ENCODE data around the gene ADD1.

The ADD1 gene

DNA sequence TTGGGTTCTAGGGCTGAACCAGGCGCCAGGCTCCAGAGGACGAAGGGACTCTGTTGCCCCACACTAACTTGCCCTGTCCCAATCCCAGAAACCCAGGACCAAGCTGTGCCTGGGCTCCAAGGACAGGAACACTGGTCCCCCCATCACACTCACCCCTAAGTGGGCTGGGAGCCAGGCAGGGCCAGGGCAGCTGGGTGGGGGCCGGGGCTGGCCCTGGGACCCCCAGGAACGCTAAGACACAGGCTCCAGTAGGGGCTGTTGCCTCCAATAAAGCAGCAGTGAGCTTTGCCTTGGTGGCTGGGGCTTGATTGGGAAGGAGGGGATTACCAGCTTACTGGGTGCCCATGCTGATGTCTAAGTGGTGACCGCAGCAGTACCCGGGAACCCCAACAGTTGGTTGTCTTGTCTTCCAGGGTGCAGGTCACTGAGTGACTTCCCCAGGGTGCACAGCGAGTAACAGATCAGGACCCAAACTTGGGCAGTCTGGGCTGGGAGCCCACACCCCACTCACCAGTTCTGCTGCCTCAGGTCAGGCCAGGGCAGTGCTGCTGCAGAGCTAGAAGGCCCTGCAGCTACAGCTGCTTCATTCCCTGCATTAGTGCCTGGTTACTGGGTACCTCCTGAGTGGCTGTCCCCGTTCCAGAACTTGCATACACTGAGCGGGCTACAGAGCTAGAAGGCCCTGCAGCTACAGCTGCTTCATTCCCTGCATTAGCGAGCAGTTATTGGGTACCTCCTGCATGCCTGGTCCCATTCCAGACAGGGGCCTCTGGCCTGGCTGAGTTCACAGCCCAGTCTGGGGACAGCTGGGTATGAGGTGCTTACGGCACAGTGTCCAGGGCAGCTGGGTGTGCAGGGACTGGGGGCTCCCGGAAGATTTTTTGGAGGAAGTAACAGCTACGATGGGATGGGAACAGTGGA, 9.4 kb upstream of the ADD1 start:
- DNase-seq (ENCODE audit: low read depth) = no peak

DNA sequence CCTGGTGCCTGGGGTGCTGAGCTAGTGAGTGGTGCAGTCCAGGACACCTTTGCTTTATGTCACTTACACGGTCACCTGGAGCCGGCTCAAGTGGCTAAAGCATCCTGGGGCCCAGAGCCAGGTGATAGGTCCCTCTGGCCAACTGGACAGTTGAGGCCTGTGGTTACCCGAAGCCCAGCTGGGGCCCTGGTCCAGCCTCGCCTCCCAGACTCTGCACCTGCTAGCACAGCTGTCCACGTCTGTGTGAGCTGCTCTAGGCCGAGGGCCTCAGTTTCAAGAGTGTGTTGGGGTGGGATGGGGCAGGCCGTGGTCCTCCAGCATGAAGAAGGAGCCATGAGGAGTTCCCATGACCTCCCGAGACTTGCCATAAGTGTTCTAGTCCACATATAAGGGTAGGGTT, 7.7 kb upstream of the ADD1 start:
- no peak for DNase-seq (ENCODE audit: low read depth)

- DNase-seq (ENCODE audit: low read depth) = no peak
These were observed 7.2 kb upstream of the ADD1 start for GRCh38 chr4:2836391-2836859.

DNA sequence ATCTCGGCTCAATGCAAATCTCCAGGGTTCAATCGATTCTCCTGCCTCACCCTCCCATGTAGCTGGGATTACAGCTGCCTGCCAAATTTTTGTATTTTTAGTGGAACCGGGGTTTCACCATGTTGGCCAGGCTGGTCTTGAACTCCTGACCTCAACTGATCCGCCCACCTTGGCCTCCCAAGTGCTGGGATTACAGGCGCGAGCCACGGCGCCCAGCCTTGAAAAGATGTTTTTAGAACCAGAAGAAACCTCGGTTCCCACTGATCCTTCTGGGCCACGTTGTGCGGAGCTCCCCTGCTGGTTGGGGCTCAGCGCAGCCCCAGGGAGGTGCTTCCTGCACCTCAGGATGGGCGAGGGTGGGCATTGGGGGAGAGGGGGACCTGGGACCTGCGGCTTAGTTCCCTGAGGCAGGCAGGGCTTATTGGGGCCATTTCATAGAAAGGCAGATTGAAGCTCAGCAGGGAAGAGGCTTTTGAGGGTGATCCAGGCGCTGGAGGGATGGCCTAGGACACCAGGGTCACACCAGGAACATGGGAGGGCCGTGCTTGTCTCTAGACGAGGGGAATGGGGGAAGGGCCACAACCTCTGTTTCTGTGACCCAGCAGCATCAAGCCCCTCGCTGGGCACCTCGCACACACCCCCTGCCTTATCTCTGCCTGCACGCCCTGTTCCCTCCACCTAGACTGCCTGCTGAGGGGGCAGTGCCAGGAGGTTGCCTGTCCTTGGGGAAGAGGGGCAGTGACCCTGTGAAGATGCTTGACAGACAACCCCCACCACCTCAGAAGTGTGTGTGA, 6.3 kb upstream of the ADD1 start:
- DNase-seq (ENCODE audit: low read depth) = no peak

GRCh38 chr4:2837904-2838496, 5.6 kb upstream of the ADD1 start:
- DNase-seq (ENCODE audit: low read depth) = peak; percentile 71

DNA sequence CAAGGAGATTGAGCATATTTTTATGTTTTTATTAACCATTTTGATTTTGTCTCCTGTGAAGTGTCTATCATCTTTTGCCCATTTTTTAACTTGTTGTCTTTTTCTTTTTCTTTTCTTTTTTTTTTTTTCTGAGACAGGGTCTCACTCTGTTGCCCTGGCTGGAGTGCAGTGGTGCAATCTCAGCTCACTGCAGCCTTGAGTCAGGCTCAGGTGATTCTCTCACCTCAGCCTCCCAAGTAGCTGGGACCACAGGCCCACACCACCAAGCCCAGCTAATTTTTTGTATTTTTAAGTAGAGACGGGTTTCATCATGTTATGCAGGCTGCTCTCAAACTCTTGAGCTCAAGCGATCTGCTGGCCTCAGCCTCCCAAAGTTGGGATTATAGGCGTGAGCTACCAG, 4.6 kb upstream of the ADD1 start:
- no peak for DNase-seq (ENCODE audit: low read depth)

GRCh38 chr4:2842687-2843262, 869 bp upstream of the ADD1 start:
- DNase-seq (ENCODE audit: low read depth) = no peak

- no peak for DNase-seq (ENCODE audit: low read depth)
These were observed 419 bp downstream of the ADD1 start for GRCh38 chr4:2843941-2844584.

GRCh38 chr4:2846172-2846571, 2.5 kb downstream of the ADD1 start:
- DNase-seq (ENCODE audit: low read depth) = no peak

- no peak for DNase-seq (ENCODE audit: low read depth)
These were observed 3.7 kb downstream of the ADD1 start for GRCh38 chr4:2847302-2847871.

DNA sequence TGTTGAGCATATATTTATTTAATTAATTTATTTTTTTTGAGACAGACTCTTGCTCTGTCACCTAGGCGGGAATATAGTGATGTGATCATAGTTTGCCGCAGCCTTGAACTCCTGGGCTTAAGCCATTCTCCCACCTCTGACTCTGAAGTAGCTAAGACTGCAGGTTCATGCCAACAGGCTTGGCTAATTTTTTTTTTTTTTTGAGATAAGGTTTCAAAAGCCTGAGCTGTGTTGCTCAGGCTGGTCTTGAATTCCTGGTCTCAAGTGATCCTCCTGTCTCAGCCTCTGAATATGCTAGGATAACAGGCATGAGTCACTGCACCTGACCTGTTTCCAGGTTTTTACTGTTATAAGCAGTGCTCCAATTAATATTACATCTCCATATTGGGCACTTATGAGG, 4.8 kb downstream of the ADD1 start:
- DNase-seq (ENCODE audit: low read depth) = peak; percentile 54

DNA sequence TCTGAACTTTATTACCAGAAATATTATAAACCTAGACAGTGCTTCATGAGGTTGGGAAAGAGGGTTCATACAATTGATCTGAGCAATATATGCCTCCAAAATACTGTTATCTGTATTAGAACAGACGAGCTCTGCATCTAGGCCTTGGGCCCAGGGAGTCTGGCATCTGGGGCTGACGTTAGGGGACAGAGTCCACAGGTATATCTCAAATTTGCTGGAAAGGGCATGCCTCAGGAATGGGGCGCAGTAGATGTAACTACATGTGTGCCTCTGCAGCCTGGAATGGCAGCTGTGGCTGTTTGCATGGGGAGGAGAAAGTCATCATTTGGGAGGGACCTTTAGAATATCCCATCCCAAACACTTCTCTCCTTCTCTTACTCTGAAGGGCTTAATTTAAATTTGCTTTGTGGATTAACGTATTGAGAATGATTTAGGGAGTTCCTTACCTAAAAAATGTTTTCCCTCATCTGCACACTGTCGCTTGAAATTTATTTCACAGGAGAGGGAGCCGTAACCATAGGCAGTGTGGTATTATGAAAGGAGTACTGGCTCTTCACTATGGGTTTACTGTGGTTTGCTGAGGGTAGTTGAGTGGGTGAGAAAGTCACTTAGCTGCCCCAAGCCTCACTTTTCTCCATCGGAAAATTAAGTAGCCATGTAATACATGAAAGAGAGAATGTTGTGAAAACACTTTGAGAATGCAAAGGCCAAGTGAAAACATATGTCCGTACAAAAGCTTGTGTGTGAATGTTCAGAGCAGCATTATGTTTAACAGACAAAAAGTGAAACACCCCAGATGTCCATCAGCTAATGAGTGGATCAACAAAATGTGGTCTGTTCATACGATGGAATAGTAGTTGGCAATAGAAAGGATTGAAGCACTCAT, 5.9 kb downstream of the ADD1 start:
- DNase-seq (ENCODE audit: low read depth) = no peak

GRCh38 chr4:2850966-2851798, 7.5 kb downstream of the ADD1 start:
- DNase-seq (ENCODE audit: low read depth) = no peak

DNA sequence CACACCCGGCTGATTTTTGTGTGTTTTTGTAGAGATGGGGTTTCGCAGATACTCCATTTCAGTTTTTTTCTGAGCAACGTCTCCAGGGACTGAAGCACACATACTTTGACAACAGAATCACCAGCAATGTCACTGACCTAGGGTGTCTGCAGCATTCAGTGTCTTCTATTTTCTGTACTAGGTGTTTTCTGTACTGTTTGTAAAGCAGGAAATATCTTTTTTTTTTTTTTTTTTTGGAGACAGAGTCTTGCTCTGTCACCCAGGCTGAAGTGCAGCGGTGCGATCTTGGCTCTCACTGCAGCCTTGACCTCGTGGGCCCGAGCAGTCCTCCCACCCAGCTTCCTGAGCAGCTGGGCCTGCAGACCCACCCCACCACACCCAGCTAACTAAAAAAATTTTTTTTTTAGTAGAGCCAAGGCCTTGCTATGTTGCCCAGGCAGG, 8.9 kb downstream of the ADD1 start:
- DNase-seq (ENCODE audit: low read depth) = no peak

DNA sequence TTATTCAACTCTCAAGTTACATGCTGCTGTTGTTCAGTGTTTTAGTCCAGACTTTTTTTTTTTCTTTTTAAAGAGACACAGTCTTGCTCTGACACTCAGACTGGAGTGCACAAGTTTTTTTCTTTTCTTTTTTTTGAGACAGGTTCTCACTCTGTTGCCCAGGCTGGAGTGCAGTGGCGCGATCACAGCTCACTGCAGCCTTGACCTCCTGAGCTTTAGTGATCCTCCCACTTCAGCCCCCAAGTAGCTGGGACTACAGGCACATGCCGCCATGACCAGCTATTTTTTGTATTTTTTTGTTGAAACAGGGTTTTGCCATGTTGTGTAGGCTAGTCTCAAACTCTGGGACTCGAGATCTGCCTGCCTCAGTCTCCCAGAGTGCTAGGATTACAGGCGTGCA, 11.9 kb downstream of the ADD1 start:
- DNase-seq (ENCODE audit: low read depth) = no peak

GRCh38 chr4:2856266-2856665, 12.6 kb downstream of the ADD1 start:
- no peak for DNase-seq (ENCODE audit: low read depth)

GRCh38 chr4:2857349-2857927, 13.8 kb downstream of the ADD1 start:
- no peak for DNase-seq (ENCODE audit: low read depth)

DNA sequence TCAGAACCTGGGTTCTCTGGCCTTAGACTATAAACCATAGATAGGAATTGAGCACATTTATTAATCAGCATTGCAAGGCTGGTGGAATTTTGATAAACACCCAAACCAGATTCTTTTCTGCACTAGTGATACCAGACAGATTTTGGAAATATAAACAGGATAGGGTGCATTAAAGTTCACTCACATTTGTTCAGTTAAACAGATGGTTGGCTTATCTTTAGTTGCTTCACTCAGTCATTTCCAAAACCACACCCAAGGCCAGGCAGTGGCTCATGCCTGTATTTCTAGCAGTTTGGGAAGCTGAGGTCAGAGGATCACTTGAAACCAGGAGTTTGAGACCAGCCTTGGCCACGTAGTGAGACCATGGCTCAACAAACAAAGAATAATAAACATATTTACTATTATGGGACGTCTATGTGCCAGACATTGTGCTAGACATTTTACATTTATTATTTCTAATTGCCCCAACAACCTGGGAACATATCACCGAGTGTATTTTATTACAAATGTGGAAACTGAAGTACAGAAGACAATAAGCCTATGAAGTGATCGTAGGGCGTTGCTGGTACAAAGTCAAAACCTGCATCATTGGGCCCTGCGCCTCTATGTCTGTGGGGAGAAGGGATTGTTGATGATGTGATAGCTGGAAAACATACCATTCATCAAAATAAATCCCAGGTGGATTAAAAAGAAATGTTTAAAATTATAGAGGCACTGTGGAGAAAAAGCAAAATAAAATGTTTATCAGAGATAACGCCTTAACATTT, 15.0 kb downstream of the ADD1 start:
- DNase-seq (ENCODE audit: low read depth) = peak; percentile 81
